DOHH2 (cell line): ENCODE results near the gene RPRD1B.
A peak's percentile ranks its signal among the peaks of the same experiment; 100 is the strongest.

Experiments used
- H3F3A ChIP-seq: fragments of 200-600 bp; sonication (generic), shearing (Covaris generic); 2 replicates; pipeline ENCODE4 v1.6.0; 2016; ENCODE audit warnings: antibody characterized with exemption, mild to moderate bottlenecking; ENCODE audit not compliant: control insufficient read depth, insufficient read depth
- H3K27ac ChIP-seq: fragments of 200-600 bp; sonication (generic); 2 replicates; pipeline ENCODE4 v1.5.1; 2014; ENCODE audit warnings: low read depth, mild to moderate bottlenecking, low read length, moderate library complexity
- H3K27me3 ChIP-seq: fragments of 200-600 bp; sonication (generic); 2 replicates; pipeline ENCODE4 v1.6.1; 2014; ENCODE audit warnings: mild to moderate bottlenecking, low read length, mixed read lengths; ENCODE audit not compliant: control insufficient read depth
- H3K36me3 ChIP-seq: fragments of 200-600 bp; sonication (generic); 2 replicates; pipeline ENCODE4 v1.6.1; 2014; ENCODE audit warnings: mild to moderate bottlenecking, low read length, moderate library complexity, mixed read lengths; ENCODE audit not compliant: control insufficient read depth
- H3K4me1 ChIP-seq: fragments of 200-600 bp; sonication (generic); 2 replicates; pipeline ENCODE4 v1.6.1; 2014; ENCODE audit warnings: mild to moderate bottlenecking, low read length, mixed read lengths; ENCODE audit not compliant: control insufficient read depth
- H3K4me2 ChIP-seq: fragments of 200-600 bp; sonication (generic); 2 replicates; pipeline ENCODE4 v1.6.0; 2014; ENCODE audit warnings: mild to moderate bottlenecking, low read length, moderate library complexity
- H3K4me3 ChIP-seq: fragments of 200-600 bp; sonication (generic); 2 replicates; pipeline ENCODE4 v1.5.1; 2014; ENCODE audit warnings: mild to moderate bottlenecking, low read length, mixed read lengths
- H3K79me2 ChIP-seq: fragments of 200-600 bp; sonication (generic); 2 replicates; pipeline ENCODE4 v1.6.1; 2014; ENCODE audit warnings: mild to moderate bottlenecking, low read length, mixed read lengths; ENCODE audit not compliant: control insufficient read depth
- H3K9me2 ChIP-seq: fragments of 200-600 bp; sonication (generic); replicated peaks from 2 replicates; pipeline ENCODE4 v1.6.1; 2014; ENCODE audit warnings: mild to moderate bottlenecking, low read length, mixed read lengths; ENCODE audit not compliant: control insufficient read depth
- H3K9me3 ChIP-seq: fragments of 200-600 bp; sonication (generic); 2 replicates; pipeline ENCODE4 v1.6.1; 2014; ENCODE audit warnings: antibody characterized with exemption, low read length, mixed read lengths; ENCODE audit not compliant: control insufficient read depth, insufficient read depth
- H4K20me1 ChIP-seq: fragments of 200-600 bp; sonication (generic); 2 replicates; pipeline ENCODE4 v1.6.0; 2014; ENCODE audit warnings: low read depth, mild to moderate bottlenecking, antibody characterized with exemption, low read length, moderate library complexity; ENCODE audit not compliant: control insufficient read depth, insufficient read depth
- EZH2phosphoT487 ChIP-seq: fragments of 200-600 bp; sonication (generic); IDR thresholded peaks from 2 replicates; pipeline ENCODE4 v1.6.1; 2017; ENCODE audit warnings: borderline replicate concordance, mild to moderate bottlenecking, antibody characterized with exemption, low read length, moderate library complexity, mixed read lengths
- TF ChIP-seq, protein P1 (sequence below): fragments of 200-600 bp; sonication (generic); IDR thresholded peaks from one replicate; pipeline ENCODE4 v1.5.1; 2014; ENCODE audit warnings: antibody characterized with exemption, mild to moderate bottlenecking, low read depth, low read length; ENCODE audit not compliant: poor library complexity, severe bottlenecking

The RPRD1B gene, protein sequence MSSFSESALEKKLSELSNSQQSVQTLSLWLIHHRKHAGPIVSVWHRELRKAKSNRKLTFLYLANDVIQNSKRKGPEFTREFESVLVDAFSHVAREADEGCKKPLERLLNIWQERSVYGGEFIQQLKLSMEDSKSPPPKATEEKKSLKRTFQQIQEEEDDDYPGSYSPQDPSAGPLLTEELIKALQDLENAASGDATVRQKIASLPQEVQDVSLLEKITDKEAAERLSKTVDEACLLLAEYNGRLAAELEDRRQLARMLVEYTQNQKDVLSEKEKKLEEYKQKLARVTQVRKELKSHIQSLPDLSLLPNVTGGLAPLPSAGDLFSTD

DNA sequence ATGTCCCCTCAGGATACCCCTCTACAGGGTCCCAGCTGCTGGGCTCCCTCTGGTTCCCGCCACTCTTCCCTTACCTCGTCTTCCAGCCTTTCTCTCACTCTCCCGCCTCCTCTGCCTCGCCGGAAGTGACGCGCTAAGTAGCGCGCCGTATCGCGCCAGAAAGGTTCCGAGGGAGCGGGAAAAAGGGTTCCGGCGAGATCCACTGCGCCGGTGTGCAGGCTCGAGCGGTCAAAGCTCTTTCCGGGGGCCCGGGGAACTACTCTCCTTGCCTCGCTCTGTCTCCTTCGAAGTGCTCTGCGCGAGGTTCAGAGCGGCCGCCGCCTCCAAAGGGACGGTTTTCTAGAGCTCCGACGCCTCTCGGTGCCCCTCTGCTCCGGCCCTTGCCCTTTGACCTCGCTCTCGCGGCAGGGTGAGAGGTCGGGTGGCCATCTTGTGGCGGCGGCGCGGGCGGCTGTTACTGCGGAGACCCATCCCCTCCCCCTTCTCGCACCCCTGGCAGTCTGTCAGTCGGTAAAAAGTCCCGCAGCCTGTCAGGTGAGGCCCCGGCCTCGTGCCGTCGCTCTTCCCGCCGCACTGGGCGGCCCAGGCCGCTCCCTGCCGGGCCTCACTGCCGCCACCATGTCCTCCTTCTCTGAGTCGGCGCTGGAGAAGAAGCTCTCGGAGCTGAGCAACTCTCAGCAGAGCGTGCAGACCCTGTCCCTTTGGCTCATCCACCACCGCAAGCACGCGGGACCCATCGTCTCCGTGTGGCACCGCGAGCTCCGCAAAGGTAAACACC is at the start of gene RPRD1B, which contains the start of gene TTI1:
Gene RPRD1B, plus strand, starts transcription at position 417 of the 778 bp plus-strand sequence. Its CDS starts 202 bp downstream, at position 619.
Gene TTI1, minus strand, starts transcription at position 127 of the 778 bp plus-strand sequence. CDS start 19,640 bp downstream, outside the sequence.
- Histone ChIP-seq H4K20me1 (no peaks in the 10 kb centered on the region), H3K4me2 (peak within 1 kb of the TSS; percentile 89), H3K36me3 (peaks cover 66% of the 10 kb centered on the region), H3K9me3 (no peaks in the 10 kb centered on the region), H3F3A (no peaks in the 10 kb centered on the region), H3K27ac (peak within 1 kb of the TSS; percentile 58), H3K27me3 (no peaks in the 10 kb centered on the region), H3K79me2 (peaks cover 99% of the 10 kb centered on the region), H3K4me3 (peak within 1 kb of the TSS; percentile 88), H3K4me1 (peaks cover 62% of the 10 kb centered on the region), H3K9me2 (no peaks in the 10 kb centered on the region)
- no peak for TF ChIP-seq EZH2phosphoT487
- TF ChIP-seq, protein P1, sequence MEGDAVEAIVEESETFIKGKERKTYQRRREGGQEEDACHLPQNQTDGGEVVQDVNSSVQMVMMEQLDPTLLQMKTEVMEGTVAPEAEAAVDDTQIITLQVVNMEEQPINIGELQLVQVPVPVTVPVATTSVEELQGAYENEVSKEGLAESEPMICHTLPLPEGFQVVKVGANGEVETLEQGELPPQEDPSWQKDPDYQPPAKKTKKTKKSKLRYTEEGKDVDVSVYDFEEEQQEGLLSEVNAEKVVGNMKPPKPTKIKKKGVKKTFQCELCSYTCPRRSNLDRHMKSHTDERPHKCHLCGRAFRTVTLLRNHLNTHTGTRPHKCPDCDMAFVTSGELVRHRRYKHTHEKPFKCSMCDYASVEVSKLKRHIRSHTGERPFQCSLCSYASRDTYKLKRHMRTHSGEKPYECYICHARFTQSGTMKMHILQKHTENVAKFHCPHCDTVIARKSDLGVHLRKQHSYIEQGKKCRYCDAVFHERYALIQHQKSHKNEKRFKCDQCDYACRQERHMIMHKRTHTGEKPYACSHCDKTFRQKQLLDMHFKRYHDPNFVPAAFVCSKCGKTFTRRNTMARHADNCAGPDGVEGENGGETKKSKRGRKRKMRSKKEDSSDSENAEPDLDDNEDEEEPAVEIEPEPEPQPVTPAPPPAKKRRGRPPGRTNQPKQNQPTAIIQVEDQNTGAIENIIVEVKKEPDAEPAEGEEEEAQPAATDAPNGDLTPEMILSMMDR = no peak

DNA sequence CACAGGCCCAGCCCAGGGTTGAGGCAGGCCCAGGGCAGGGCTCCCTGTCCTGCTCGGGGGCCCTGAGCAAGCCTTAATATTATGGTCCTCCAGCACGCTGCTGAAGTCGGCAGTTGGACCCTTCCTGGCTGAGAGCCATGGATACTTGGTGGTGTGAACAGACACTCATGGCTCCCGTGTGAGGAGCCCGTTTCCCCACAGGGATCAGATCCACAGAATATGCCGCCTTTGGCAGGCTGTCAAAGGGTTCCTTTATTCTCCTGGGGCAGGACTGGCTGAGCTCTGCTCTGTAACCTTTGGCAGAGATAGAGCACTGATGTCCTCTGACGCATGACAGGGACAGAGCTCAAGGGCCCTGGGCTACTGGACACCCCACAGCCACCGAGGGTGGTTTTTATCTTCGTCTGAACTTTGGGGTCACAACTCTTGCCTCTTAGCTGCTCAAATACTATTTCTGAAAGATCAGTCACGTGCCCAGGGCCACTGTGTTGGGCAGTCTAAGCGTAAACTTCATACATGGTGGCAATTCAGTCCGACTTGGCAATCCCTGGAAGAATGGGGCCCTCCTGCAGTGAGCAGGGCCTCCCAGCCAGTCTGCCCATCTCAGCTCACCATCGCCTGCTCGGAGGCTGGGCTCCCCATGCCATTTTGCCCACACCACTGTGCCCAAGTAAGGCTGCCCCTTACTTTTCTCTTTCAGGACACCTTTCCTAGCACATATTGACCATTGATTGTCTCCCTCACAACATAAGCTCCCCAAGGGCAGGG is 49.3 kb upstream of the RPRD1B start:
- no peaks in the 10 kb centered on the region for H4K20me1 ChIP-seq
- no peak overlapping the region for H3K27ac ChIP-seq
- no peaks in the 10 kb centered on the region for H3K79me2 ChIP-seq
- H3F3A ChIP-seq = no peaks in the 10 kb centered on the region
- no peak for TF ChIP-seq EZH2phosphoT487
- TF ChIP-seq, protein P1 = no peak
- no peaks in the 10 kb centered on the region for H3K4me1 ChIP-seq
- H3K4me3 ChIP-seq = no peak overlapping the region
- no peak overlapping the region for H3K4me2 ChIP-seq
- no peaks in the 10 kb centered on the region for H3K27me3 ChIP-seq
- no peaks in the 10 kb centered on the region for H3K9me3 ChIP-seq
- no peaks in the 10 kb centered on the region for H3K9me2 ChIP-seq
- peaks cover 8% of the 10 kb centered on the region; the same call in 1 of the 2 replicates for H3K36me3 ChIP-seq

DNA sequence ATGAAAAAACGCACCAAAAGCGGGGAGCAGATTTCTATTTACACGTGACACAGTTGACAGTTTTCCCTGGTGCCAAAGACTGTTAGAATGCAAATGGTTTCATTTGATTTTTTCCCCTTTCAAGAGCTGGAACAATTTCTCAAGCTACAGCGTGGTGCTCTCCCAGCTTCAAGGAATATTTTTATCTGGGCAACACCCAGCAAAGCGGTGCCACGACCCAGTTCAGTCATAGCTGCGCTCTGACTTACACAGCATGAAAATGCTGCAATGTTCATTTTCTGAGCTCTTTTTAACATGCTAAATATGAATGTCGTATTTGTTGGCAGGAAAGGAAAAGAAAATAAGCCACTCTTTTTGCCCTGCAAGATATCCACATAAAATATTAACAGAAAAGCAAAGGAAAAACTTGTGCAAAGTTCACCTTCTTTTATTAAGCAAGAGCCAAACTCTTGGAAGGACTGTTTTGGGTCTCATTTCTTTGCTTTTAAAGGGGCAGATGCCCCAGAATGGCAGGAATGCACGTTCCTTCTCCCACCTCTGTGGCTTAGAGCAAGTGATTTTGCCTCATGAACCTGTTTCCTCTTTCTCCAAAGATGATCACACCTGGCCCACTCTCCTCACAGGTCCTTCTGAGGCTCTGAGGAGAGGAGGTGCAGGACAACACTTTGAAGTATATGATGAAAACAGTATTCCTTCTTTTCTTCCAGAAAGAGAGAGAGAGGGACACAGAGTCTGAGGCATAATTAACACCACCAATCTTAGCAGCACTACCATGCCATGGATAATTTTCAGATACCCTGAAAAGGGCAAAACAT is 47.3 kb upstream of the RPRD1B start:
- H3K27ac ChIP-seq = no peak overlapping the region
- H3K79me2 ChIP-seq = no peaks in the 10 kb centered on the region
- H3K4me1 ChIP-seq = peaks cover 10% of the 10 kb centered on the region
- no peaks in the 10 kb centered on the region for H3K27me3 ChIP-seq
- TF ChIP-seq, protein P1 = no peak
- no peak for TF ChIP-seq EZH2phosphoT487
- H3K9me2 ChIP-seq = no peaks in the 10 kb centered on the region
- H3K4me2 ChIP-seq = no peak overlapping the region
- H3K36me3 ChIP-seq = peaks cover 19% of the 10 kb centered on the region
- H4K20me1 ChIP-seq = no peaks in the 10 kb centered on the region
- no peaks in the 10 kb centered on the region for H3F3A ChIP-seq
- H3K4me3 ChIP-seq = no peak overlapping the region
- H3K9me3 ChIP-seq = no peaks in the 10 kb centered on the region
